Omental fat pad (tissue), 4 donors: ENCODE results near the gene FAM193A. TPM values are rescaled to one million over a fixed set of nuclear protein-coding genes. Genes with fewer than 3 reads are reported as not detected.
A peak's percentile ranks its signal among the peaks of the same experiment; 100 is the strongest.

Experiments used
- ATAC-seq: fragments of 150-250 bp; one replicate; pipeline ENCODE4 v1.9.1; 2016; ENCODE audit warnings: mild to moderate bottlenecking, moderate library complexity; ENCODE audit not compliant: low FRiP score
- DNase-seq: peaks from one replicate; pipeline ENCODE4 v3.0.0-alpha.2; 2019; ENCODE audit warnings: low spot score
- total RNA-seq, 4 donors: library from RNA; depleted of rRNA; stranded (reverse); fragments of >200 nt; gene quantifications; one replicate each; pipeline ENCODE4 v1.1.0, GENCODE V29; 2016
- TF ChIP-seq, protein P1 (sequence below), 3 donors: fragments of 450-650 bp; IDR thresholded peaks; one replicate each; pipeline ENCODE4 v1.5.1; 2016 to 2017; ENCODE audit warnings: antibody characterized with exemption in 3 of 3, mild to moderate bottlenecking in 3 of 3, moderate library complexity in 2 of 3

FAM193A gene
- total RNA-seq, 4 donors from 2014 or later = 16.7 to 30.1 (median 24.9) TPM

DNA sequence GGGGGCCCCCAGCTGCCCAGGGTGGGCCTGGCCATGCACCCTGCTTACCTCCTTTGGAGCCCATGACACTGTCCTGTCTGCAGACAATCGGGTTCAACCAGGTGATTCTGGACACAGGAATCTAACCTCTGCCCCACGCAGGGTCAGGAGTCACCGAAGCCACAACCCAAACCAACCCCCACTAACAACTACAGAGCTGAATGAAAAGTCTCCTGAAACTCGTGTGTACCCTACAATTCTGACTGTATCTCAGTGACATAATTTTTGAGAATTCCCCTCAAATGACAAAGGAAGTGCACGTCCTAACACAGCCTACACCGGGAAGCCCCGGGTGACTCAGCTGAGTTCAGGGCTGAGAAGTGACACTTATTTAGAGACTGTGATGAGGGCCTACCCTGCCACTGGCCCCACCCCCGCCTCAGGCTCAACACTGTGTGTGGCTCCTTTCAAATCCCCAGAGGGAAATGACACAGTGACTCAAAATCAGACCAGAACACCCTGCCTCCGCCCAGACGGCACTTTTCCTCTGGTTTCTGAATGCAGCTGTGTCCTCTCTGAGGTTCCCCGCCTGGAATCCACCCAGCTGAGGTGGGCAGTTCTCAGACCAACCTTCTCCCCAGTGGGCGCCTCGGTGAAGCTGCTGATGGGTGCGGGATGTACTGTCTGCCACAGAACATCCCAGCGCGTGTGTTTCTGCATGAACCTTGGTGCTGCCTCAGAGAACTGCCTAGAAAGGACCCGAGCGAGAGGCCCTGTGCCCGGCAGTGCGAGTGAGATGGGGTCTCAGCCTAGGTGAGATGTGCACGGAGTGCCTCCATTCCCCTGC is 209.7 kb downstream of the FAM193A start:
- TF ChIP-seq, protein P1, sequence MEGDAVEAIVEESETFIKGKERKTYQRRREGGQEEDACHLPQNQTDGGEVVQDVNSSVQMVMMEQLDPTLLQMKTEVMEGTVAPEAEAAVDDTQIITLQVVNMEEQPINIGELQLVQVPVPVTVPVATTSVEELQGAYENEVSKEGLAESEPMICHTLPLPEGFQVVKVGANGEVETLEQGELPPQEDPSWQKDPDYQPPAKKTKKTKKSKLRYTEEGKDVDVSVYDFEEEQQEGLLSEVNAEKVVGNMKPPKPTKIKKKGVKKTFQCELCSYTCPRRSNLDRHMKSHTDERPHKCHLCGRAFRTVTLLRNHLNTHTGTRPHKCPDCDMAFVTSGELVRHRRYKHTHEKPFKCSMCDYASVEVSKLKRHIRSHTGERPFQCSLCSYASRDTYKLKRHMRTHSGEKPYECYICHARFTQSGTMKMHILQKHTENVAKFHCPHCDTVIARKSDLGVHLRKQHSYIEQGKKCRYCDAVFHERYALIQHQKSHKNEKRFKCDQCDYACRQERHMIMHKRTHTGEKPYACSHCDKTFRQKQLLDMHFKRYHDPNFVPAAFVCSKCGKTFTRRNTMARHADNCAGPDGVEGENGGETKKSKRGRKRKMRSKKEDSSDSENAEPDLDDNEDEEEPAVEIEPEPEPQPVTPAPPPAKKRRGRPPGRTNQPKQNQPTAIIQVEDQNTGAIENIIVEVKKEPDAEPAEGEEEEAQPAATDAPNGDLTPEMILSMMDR (IDR thresholded peaks at IDR 0.05) = no peak
- ATAC-seq = peak; percentile 59
- no peak for DNase-seq

DNA sequence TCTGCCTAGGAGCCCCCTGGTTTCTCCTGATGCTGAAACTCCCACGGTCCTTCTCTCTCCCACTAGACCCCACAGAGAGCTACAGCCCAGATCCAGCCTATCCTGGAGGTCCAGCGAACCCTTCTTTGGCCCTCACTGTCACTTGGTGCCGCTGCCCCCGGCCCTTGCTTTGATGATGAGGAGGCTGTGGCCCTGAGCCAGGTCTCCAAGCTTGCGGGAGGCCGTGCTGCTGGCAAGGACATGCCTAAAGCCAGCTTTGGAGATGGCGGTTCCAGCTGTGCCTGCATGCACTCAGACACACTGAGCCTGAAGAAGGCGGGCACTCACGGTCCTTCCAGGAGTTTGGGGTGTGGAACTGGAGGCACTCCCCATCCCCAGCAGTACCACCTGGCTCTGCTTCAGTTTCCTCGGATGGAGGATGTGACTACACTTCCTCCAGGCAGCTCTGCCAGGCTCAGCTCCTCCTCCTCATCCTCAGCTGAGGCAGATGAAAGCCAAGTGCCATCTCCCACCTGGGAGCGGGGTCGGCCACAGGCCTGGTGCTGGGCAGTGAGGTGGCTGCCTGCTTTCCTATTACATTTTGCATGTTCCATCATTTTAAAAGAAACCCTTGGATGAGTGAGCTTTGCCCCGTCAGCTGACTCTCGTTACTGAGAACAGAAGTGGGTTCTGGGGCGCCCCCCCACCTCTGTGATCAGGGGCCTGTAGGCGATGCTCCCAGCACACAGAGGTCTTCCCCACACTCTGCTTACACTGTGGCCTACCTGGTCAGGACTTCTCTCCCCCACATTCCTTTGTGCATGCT is 210.6 kb downstream of the FAM193A start:
- ATAC-seq (no peak), DNase-seq (no peak)
- TF ChIP-seq, protein P1 (IDR thresholded peaks at IDR 0.05) = no peak

DNA sequence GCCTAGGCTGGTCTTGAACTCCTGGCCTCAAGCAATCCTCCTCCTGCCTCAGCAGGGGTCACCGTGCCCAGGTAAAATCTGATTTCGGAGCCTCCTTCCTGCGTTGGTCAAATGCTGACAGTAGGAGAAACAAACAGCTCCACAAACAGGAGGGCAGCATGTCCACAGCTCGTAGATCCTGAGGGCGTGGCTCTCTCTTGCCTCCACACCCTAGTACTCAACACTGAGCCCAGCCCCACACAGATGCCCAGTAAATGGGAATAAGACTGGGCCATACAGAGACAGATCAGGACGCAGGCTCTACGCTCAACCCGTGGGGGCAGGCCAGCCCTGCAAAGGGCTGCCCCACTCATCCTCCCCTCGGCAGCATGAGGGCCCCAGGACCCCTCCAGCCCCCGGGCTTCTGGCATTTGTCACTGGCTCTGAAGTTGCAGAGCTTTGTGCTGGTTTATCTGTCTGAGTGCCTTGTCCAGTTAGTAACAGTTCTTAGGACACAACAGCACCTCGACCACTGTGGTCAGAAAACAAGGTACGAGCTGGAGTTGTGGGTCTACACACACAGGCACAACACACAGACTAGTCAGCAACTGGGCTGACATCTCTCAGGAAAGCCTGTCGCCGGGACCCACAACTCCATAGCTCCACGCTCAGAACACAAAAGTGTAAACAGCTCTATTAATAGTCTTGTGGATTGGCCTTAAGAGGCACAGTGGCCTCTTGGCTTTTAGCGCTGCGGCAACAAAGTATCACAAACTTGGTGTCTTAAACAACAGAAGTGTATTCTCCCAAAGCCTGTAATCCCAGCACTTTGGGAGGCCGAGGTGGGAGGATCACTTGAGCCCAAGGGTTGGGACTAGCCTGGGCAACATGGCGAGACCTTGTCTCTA is 214.5 kb downstream of the FAM193A start:
- TF ChIP-seq, protein P1 (IDR thresholded peaks at IDR 0.05) = no peak
- ATAC-seq (no peak), DNase-seq (no peak)

DNA sequence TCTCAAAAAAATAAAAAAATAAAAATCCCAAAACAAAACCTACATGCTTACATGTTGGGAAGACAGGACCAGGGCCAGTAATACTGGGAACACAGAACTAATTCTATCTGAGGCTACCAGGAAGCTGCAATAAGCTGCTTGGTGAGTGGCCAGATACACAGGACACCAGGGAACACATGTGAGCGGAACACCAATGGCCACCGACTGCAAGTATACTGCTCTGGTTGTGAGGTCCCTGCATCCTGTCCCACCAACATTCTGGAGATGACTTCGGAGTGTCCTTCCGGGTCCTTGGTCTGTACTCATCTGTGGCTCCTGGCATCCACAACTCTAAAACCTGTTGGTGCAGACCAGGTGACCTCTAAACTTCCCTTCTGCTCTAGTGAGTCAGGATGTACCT is 217.0 kb downstream of the FAM193A start:
- no peak for DNase-seq
- ATAC-seq = no peak
- TF ChIP-seq, protein P1 (IDR thresholded peaks at IDR 0.05) = no peak

DNA sequence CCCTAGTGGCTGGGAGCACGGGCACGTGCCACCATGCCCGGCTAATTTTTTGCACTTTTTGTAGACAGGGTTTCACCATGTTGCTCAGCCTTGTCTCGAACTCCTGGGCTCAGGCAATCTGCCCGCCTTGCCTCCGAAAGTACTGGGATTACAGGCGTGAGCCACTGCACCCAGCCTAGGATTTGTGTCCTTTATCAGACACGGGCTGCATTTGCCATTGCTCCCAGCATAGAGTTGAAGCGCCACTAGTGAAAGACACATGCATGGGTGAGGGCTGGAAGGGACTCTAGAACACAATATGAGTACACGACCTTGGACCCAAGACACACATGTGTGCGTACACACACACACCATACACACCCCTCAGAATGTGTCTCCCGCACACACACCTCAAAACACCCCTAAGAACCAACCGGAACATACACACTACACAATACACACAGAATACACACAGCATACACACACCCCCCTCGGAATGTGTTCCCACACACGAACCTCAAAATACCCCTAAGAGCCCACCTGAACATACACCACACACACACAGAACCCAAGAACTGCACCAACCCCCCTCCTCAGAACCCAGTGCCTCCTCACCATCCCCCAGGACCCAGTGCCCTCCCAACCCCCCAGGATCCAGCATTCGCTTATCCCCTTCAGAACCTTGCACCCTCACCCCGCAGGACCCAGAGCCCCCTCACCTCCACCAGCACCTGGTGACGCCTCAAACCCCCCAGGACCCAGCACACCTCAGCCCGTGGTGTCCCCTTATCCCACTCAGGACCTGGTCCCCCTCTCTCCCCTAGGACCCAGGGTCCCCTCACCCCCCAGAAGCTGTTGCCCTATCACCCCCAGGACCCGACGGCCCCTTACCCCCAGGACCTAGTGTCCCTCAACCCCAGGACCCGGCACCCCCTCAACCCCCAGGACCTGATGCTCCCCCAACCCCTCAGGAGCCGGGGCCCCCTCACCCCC is 218.7 kb downstream of the FAM193A start:
- ATAC-seq (no peak), DNase-seq (no peak)
- TF ChIP-seq, protein P1 (IDR thresholded peaks at IDR 0.05) = no peak
